HepG2 (cell line): ENCODE measurements around the gene TMEM86B.

Experiments used
- CCAR2 ChIP-seq: fragments of 200-400 bp; formaldehyde crosslinking; optimal IDR thresholded peaks from 2 replicates; pipeline ENCODE3; 2018; ENCODE audit warnings: low read depth, mild to moderate bottlenecking, low read length, moderate library complexity
- CREM ChIP-seq, 2 experiments: sonication (generic) in 1 of 2; formaldehyde crosslinking in 1 of 2; IDR thresholded peaks; 2 replicates each; pipeline versions ENCODE4 v1.4.0 to v1.6.1; 2016 to 2020; ENCODE audit warnings: antibody characterized with exemption in 1 of 2, mild to moderate bottlenecking in 1 of 2, missing genetic modification reagents in 1 of 2
- CTCF ChIP-seq: sonication (generic); formaldehyde crosslinking; IDR thresholded peaks from 2 replicates; pipeline ENCODE4 v1.5.0; 2020; ENCODE audit warnings: mild to moderate bottlenecking, missing genetic modification reagents, moderate library complexity
- EZH2 ChIP-seq: conservative IDR thresholded peaks from 2 replicates; pipeline ENCODE4 v1.6.1; 2012; ENCODE audit warnings: mild to moderate bottlenecking, low read depth, low read length, moderate library complexity
- FOSL2 ChIP-seq: sonication (generic); formaldehyde crosslinking; IDR thresholded peaks from 2 replicates; pipeline ENCODE4 v1.4.0; 2020; ENCODE audit warnings: missing genetic modification reagents
- HOMEZ ChIP-seq: IDR thresholded peaks from 2 replicates; pipeline ENCODE4 v1.6.1; 2016; ENCODE audit warnings: low read depth
- IRF2 ChIP-seq: IDR thresholded peaks from 2 replicates; pipeline ENCODE4 v1.6.1; 2018; ENCODE audit warnings: missing genetic modification reagents, missing compliant biosample characterization
- KLF11 ChIP-seq: IDR thresholded peaks from 2 replicates; pipeline ENCODE4 v1.6.1; 2016; ENCODE audit warnings: missing compliant biosample characterization
- NRL ChIP-seq: sonication (generic); formaldehyde crosslinking; IDR thresholded peaks from 2 replicates; pipeline ENCODE4 v1.5.0; 2020; ENCODE audit warnings: missing genetic modification reagents, mild to moderate bottlenecking, moderate library complexity, borderline replicate concordance
- RAD21 ChIP-seq: fragments of 450-650 bp; formaldehyde crosslinking; IDR thresholded peaks from 2 replicates; pipeline ENCODE4 v1.5.0; 2020; ENCODE audit warnings: mild to moderate bottlenecking
- ZBTB39 ChIP-seq: sonication (generic); formaldehyde crosslinking; IDR thresholded peaks from 2 replicates; pipeline ENCODE4 v1.5.0; 2020; ENCODE audit warnings: missing genetic modification reagents
- ZBTB8A ChIP-seq: sonication (generic); formaldehyde crosslinking; IDR thresholded peaks from 2 replicates; pipeline ENCODE4 v1.4.0; 2020; ENCODE audit warnings: mild to moderate bottlenecking, low read depth, missing genetic modification reagents, borderline replicate concordance
- ZNF18 ChIP-seq: sonication (generic); formaldehyde crosslinking; IDR thresholded peaks from 2 replicates; pipeline ENCODE4 v1.8.0; 2022; ENCODE audit warnings: mild to moderate bottlenecking, missing genetic modification reagents; ENCODE audit not compliant: insufficient replicate concordance
- ZNF530 ChIP-seq: sonication (generic); formaldehyde crosslinking; IDR thresholded peaks from 2 replicates; pipeline ENCODE4 v1.5.0; 2020; ENCODE audit warnings: low read depth, mild to moderate bottlenecking, missing genetic modification reagents

GRCh38 chr19:55239004-55239403, 10.4 kb upstream of the TMEM86B start:
- no peak for TF ChIP-seq CTCF (CRISPR knock-in tag)
- TF ChIP-seq NRL, result no peak
- TF ChIP-seq EZH2, result no peak
- no peak for TF ChIP-seq RAD21 (CRISPR knock-in tag)
- TF ChIP-seq FOSL2 (CRISPR knock-in tag), result no peak
- no peak for TF ChIP-seq CREM (IDR thresholded peaks at IDR 0.05)
- no peak for TF ChIP-seq CREM (CRISPR knock-in tag; IDR thresholded peaks at IDR 0.05)
- no peak for TF ChIP-seq ZNF18 (CRISPR knock-in tag)
- no peak for TF ChIP-seq HOMEZ (CRISPR knock-in tag)
- TF ChIP-seq ZNF530 (CRISPR knock-in tag), result no peak
- TF ChIP-seq ZBTB8A, result no peak
- no peak for TF ChIP-seq ZBTB39 (CRISPR knock-in tag)
- no peak for TF ChIP-seq IRF2 (CRISPR knock-in tag)
- TF ChIP-seq KLF11 (CRISPR knock-in tag), result no peak
- no peak for TF ChIP-seq CCAR2
